Memory B cell (primary cell): ENCODE data around the gene CIDEB.

Experiments used
- ATAC-seq: fragments of 150-1000 bp; cut with Tn5 transposase; 2 replicates; pipeline ENCODE4 v1.10.0; 2021; ENCODE audit warnings: low read depth, mild to moderate bottlenecking, moderate library complexity
- DNase-seq, 2 donors: peaks; one replicate each; pipeline ENCODE4 v3.0.0; 2022; ENCODE audit warnings: low spot score in 2 of 2
- H3K27ac Mint-ChIP-seq: one replicate; pipeline ENCODE4 v1.8.0; 2022; ENCODE audit warnings: mild to moderate bottlenecking, moderate library complexity, mixed read lengths
- H3K27me3 Mint-ChIP-seq: one replicate; pipeline ENCODE4 v1.8.0; 2022; ENCODE audit warnings: mixed read lengths
- H3K36me3 Mint-ChIP-seq: one replicate; pipeline ENCODE4 v1.8.0; 2022; ENCODE audit warnings: mild to moderate bottlenecking, mixed read lengths
- H3K4me1 Mint-ChIP-seq: one replicate; pipeline ENCODE4 v1.8.0; 2022; ENCODE audit warnings: mixed read lengths
- H3K4me3 Mint-ChIP-seq: one replicate; pipeline ENCODE4 v1.8.0; 2022; ENCODE audit warnings: mild to moderate bottlenecking, moderate library complexity, mixed read lengths
- H3K9me3 Mint-ChIP-seq: one replicate; pipeline ENCODE4 v1.8.0; 2022; ENCODE audit warnings: mixed read lengths

CIDEB gene

DNA sequence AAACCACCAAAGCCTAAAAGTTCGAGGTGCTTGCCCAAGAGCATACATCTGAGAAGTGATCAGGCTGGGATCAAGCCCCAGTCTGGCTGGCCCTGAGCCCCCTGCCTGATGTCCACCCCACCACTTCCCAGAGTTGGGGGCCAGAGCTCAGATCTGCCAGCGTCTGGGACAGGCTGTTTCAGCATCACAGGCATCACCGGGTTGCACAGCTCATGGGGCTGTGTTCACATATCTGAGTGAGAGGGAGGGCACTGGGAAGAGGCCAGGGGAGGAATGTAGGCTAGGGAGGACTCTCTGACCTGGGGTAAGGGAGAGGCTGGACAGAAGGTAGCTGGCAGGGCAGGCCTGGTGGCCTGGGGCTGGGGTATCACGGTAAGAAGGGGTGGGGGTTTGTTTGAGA is 50.8 kb downstream of the CIDEB start:
- ATAC-seq (no peak), DNase-seq (no peak)
- Mint-ChIP-seq H3K4me1 (no peaks in the 10 kb centered on the region), H3K4me3 (no peak overlapping the region), H3K36me3 (peaks cover 13% of the 10 kb centered on the region), H3K27ac (no peak overlapping the region), H3K27me3 (no peaks in the 10 kb centered on the region), H3K9me3 (no peaks in the 10 kb centered on the region)

DNA sequence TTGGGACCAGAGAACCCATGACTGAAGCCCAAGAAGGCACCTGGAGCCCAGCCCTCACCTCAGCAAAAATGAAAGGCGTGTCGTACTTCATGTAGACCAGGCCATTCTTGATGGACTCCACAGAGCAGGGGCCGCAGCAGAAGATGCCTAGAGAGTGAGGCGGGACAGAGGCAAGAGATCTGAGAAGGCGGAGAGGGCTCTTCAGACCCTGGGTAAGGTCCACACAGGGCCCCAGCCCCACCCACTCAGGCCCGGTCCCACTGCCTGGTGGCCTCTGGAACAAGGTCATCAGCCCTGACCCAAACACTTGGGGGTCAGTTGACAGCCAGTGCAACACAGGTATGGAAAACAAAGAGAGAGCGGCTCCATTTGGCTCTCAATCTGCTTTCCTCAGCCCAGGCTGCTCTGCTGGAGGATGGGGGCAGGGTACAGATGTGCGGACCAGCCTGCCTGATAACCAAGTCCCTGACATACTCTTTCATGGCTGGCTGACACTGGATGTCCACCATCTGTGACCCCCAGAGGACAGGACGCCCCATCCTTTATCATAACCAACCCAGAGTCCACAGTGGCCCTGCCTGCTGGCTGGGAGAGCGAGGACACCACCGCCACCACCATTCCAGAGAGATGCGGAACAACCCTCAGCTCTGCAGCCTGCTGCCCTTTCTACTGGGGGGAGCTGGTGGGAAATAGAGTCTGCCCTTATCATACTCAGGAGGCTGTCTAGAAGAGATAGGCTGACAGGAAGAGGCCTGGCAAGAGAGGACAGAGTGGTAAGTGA is 51.7 kb downstream of the CIDEB start:
- ATAC-seq (no peak), DNase-seq (no peak)
- Mint-ChIP-seq H3K4me3 (no peak overlapping the region), H3K9me3 (no peaks in the 10 kb centered on the region), H3K4me1 (no peaks in the 10 kb centered on the region), H3K27ac (no peak overlapping the region), H3K27me3 (no peaks in the 10 kb centered on the region), H3K36me3 (peaks cover 13% of the 10 kb centered on the region)

DNA sequence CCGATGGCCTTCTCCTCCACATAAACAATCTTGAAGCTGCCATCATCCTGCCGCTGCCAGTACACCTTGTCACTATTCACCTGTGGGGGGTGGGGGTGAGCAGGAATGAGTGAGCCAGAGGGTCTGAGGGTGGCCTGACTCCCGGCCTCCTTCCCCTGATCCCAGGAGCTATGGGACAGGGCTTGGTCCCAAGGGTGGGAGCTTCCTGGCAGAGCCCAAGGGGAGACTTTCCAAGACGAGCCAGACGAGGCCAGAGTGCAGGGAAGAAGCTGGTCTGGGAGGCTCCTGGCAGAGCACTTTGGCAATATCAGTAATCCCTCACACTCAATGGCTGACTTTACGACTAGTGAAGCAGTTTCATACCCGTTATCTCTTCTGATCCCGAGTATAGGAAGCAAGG is 52.3 kb downstream of the CIDEB start:
- Mint-ChIP-seq H3K4me3 (no peak overlapping the region), H3K4me1 (no peaks in the 10 kb centered on the region), H3K9me3 (no peaks in the 10 kb centered on the region), H3K27me3 (no peaks in the 10 kb centered on the region), H3K36me3 (peaks cover 14% of the 10 kb centered on the region), H3K27ac (no peak overlapping the region)
- DNase-seq: no peak
- ATAC-seq: no peak
